Liver (tissue), 9 donors: ENCODE data around the gene HIVEP2. TPM values are rescaled to one million over a fixed set of nuclear protein-coding genes. Genes with fewer than 3 reads are reported as not detected.
A peak's percentile ranks its signal among the peaks of the same experiment; 100 is the strongest.

Experiments
- DNase-seq: peaks from one replicate; pipeline ENCODE4 v3.0.0-alpha.2; 2017; ENCODE audit warnings: low spot score
- H3K27ac ChIP-seq, 2 donors: one replicate each; pipeline ENCODE4 v1.7.0; 2013; ENCODE audit warnings: inconsistent platforms in 2 of 2, low read length in 2 of 2, control low read depth in 1 of 2, low read depth in 1 of 2, mild to moderate bottlenecking in 1 of 2
- H3K27me3 ChIP-seq, 4 donors: one replicate each; pipeline versions ENCODE4 v1.6.1 to v1.7.0; 2013; ENCODE audit warnings: low read length in 3 of 4, inconsistent platforms in 1 of 4, mild to moderate bottlenecking in 1 of 4, moderate library complexity in 1 of 4; ENCODE audit not compliant: control insufficient read depth in 4 of 4, insufficient read depth in 4 of 4
- H3K36me3 ChIP-seq, 4 donors: one replicate each; pipeline versions ENCODE4 v1.6.1 to v1.7.0; 2013; ENCODE audit warnings: low read length in 3 of 4, mild to moderate bottlenecking in 3 of 4, low read depth in 1 of 4, moderate library complexity in 1 of 4; ENCODE audit not compliant: control insufficient read depth in 4 of 4, insufficient read depth in 3 of 4
- H3K4me1 ChIP-seq, 4 donors: one replicate each; pipeline versions ENCODE4 v1.6.1 to v1.7.0; 2013; ENCODE audit warnings: low read length in 3 of 4, mild to moderate bottlenecking in 3 of 4, moderate library complexity in 1 of 4; ENCODE audit not compliant: control insufficient read depth in 4 of 4, insufficient read depth in 4 of 4
- H3K4me3 ChIP-seq, 3 donors: one replicate each; pipeline versions ENCODE4 v1.6.1 to v1.7.0; 2013; ENCODE audit warnings: low read length in 3 of 3, control low read depth in 1 of 3, low read depth in 1 of 3, mild to moderate bottlenecking in 1 of 3
- H3K9ac ChIP-seq, 2 donors: one replicate each; pipeline ENCODE4 v1.7.0; 2013; ENCODE audit warnings: low read length in 2 of 2, mild to moderate bottlenecking in 2 of 2, moderate library complexity in 2 of 2, control low read depth in 1 of 2, low read depth in 1 of 2
- H3K9me3 ChIP-seq, 4 donors: one replicate each; pipeline versions ENCODE4 v1.6.1 to v1.7.0; 2013; ENCODE audit warnings: low read length in 3 of 4; ENCODE audit not compliant: control insufficient read depth in 4 of 4
- ATF3 ChIP-seq: IDR thresholded peaks from 2 replicates; pipeline ENCODE4 v1.6.1; 2016; ENCODE audit warnings: antibody characterized with exemption
- CTCF ChIP-seq: fragments of 150-350 bp; IDR thresholded peaks from 2 replicates; pipeline ENCODE4 v1.5.1; 2017; ENCODE audit warnings: improper control_type of control experiment, low read depth, low read length; ENCODE audit not compliant: missing input control
- EGR1 ChIP-seq, 2 donors: IDR thresholded peaks; 2 replicates each; pipeline ENCODE4 v1.6.1; 2016 to 2018; ENCODE audit warnings: antibody characterized with exemption in 2 of 2, low read depth in 2 of 2
- FOXA1 ChIP-seq: IDR thresholded peaks from 2 replicates; pipeline ENCODE4 v1.6.1; 2016; ENCODE audit warnings: antibody characterized with exemption
- GABPA ChIP-seq, 2 donors: IDR thresholded peaks in 1 of 2; conservative IDR thresholded peaks in 1 of 2; 2 replicates each; pipeline ENCODE4 v1.6.1; 2016; ENCODE audit warnings: antibody characterized with exemption in 2 of 2, mild to moderate bottlenecking in 1 of 2, moderate library complexity in 1 of 2
- HNF4A ChIP-seq, 2 donors: conservative IDR thresholded peaks; 2 replicates each; pipeline ENCODE4 v1.6.1; 2016; ENCODE audit warnings: antibody characterized with exemption in 2 of 2, mild to moderate bottlenecking in 2 of 2
- HNF4G ChIP-seq: IDR thresholded peaks from 2 replicates; pipeline ENCODE4 v1.6.1; 2016; ENCODE audit warnings: antibody characterized with exemption
- MAX ChIP-seq: IDR thresholded peaks from 2 replicates; pipeline ENCODE4 v1.6.1; 2016; ENCODE audit warnings: antibody characterized with exemption
- REST ChIP-seq: IDR thresholded peaks from 2 replicates; pipeline ENCODE4 v1.6.1; 2016; ENCODE audit warnings: antibody characterized with exemption, mild to moderate bottlenecking
- SP1 ChIP-seq: IDR thresholded peaks from 2 replicates; pipeline ENCODE4 v1.6.1; 2018; ENCODE audit warnings: antibody characterized with exemption, mild to moderate bottlenecking
- TAF1 ChIP-seq: conservative IDR thresholded peaks from 2 replicates; pipeline ENCODE4 v1.6.1; 2016; ENCODE audit warnings: antibody characterized with exemption, mild to moderate bottlenecking
- YY1 ChIP-seq: IDR thresholded peaks from 2 replicates; pipeline ENCODE4 v1.6.1; 2016; ENCODE audit warnings: antibody characterized with exemption, mild to moderate bottlenecking
- ZBTB33 ChIP-seq: IDR thresholded peaks from 2 replicates; pipeline ENCODE4 v1.6.1; 2016; ENCODE audit warnings: antibody characterized with exemption
- WGBS: extraction: QIAGEN DNeasy Blood & Tissue Kit; methylation state at CpG from one replicate; pipeline ENCODE4 v1.1.7; 2013; 5-methylcytosine and 5-hydroxymethylcytosine counted together
- polyA plus RNA-seq, 2 donors: library from polyadenylated mRNA; stranded (reverse) in 1 of 2; unstranded in 1 of 2; fragments of 200-250 nt in 1 of 2; fragments of >200 nt in 1 of 2; fragmentation: Nextera tagmentation in 1 of 2; extraction: Ambion mirVana in 1 of 2; gene quantifications; one replicate each; pipeline versions ENCODE4 v1.2.1 to v1.2.3, GENCODE V29; 2013 to 2015
- total RNA-seq, 2 donors: library from RNA; depleted of rRNA; stranded (reverse); fragments of >200 nt; gene quantifications; one replicate each; pipeline ENCODE4 v1.2.3, GENCODE V29; 2014
- donor health status: healthy.
- donor health status: healthy.
- donor health status: healthy.
- donor health status: healthy.
- donor health status: healthy.

Gene HIVEP2
- total and polyA plus RNA-seq, 4 donors, result 0.82 to 6.6 (median 1.3) TPM

GRCh38 chr6:142945446-142946180, 637 bp upstream of the HIVEP2 start:
- Histone ChIP-seq H3K27ac (peak overlapping the region; percentile 100), H3K36me3 (no peaks in the 10 kb centered on the region), H3K27me3 (no peaks in the 10 kb centered on the region), H3K9ac (peak overlapping the region; percentile 95 to 98), H3K9me3 (no peaks in the 10 kb centered on the region), H3K4me3 (peak overlapping the region; percentile 93 to 99 (median 95)), H3K4me1 (peaks cover 0 to 9% (median 5%) of the 10 kb centered on the region in 4 donors)
- no peak for TF ChIP-seq REST
- no peak for TF ChIP-seq FOXA1
- no peak for TF ChIP-seq TAF1
- no peak for TF ChIP-seq YY1
- TF ChIP-seq HNF4G, result no peak
- TF ChIP-seq GABPA (IDR thresholded peaks at IDR 0.05 in 1 of 2, conservative IDR thresholded peaks at IDR 0.05 in 1 of 2), result no peak
- no peak for TF ChIP-seq HNF4A (conservative IDR thresholded peaks at IDR 0.05)
- no peak for TF ChIP-seq SP1
- no peak for TF ChIP-seq ZBTB33
- no peak for TF ChIP-seq ATF3
- under 1% methylated on average over 75 of the region's 75 CpGs for WGBS
- peak; percentile 47 for DNase-seq

- peak overlapping the region; percentile 75 to 85 for H3K9ac ChIP-seq
- WGBS, result under 1% methylated on average over 54 of the region's 54 CpGs
- TF ChIP-seq EGR1 (IDR thresholded peaks at IDR 0.05; ENCODE audit: low read depth in 2 of 2), result peak; percentile 65 to 74
- TF ChIP-seq ZBTB33, result no peak
- no peak for TF ChIP-seq ATF3
- no peak for TF ChIP-seq CTCF
- peak; percentile 52 for TF ChIP-seq MAX
- TF ChIP-seq SP1, result peak; percentile 82
- no peak for TF ChIP-seq GABPA (IDR thresholded peaks at IDR 0.05 in 1 of 2, conservative IDR thresholded peaks at IDR 0.05 in 1 of 2)
- TF ChIP-seq REST, result no peak
Measured at GRCh38 chr6:142944124-142945048, 590 bp downstream of the HIVEP2 start.

More at GRCh38 chr6:142944124-142945048, 590 bp downstream of the HIVEP2 start:
- no peaks in the 10 kb centered on the region for H3K27me3 ChIP-seq
- peak overlapping the region; percentile 88 to 95 (median 89) for H3K4me3 ChIP-seq
- no peaks in the 10 kb centered on the region for H3K9me3 ChIP-seq
- peak overlapping the region; percentile 100 for H3K27ac ChIP-seq
- peak; percentile 70 for DNase-seq
- H3K36me3 ChIP-seq, result no peaks in the 10 kb centered on the region
- H3K4me1 ChIP-seq, result peaks cover 0 to 9% (median 5%) of the 10 kb centered on the region in 4 donors
